Stimulated activated CD8-positive, alpha-beta memory T cell treated with anti-CD3 and anti-CD28 coated beads, Interleukin-4, amount 100 ng/mL, for 1 hour (primary cell): ENCODE measurements around the gene ZC3H12C.

Source experiments
- DNase-seq, 2 donors: peaks; one replicate each; pipeline ENCODE4 v3.0.0-alpha.2; 2020; ENCODE audit warnings: low read depth in 2 of 2, low spot score in 1 of 2

The ZC3H12C gene

GRCh38 chr11:110076371-110076965 is 16.7 kb upstream of the ZC3H12C start:
- DNase-seq = no peak

GRCh38 chr11:110077346-110077745 is 15.8 kb upstream of the ZC3H12C start:
- DNase-seq = no peak

GRCh38 chr11:110077831-110078325 is 15.3 kb upstream of the ZC3H12C start:
- no peak for DNase-seq

- DNase-seq = no peak
Observed at GRCh38 chr11:110078923-110079544, 14.2 kb upstream of the ZC3H12C start.

- no peak for DNase-seq
Observed at GRCh38 chr11:110079726-110080125, 13.5 kb upstream of the ZC3H12C start.

- no peak for DNase-seq
Observed at GRCh38 chr11:110081462-110082376, 11.5 kb upstream of the ZC3H12C start.

GRCh38 chr11:110082899-110083298 is 10.3 kb upstream of the ZC3H12C start:
- DNase-seq = no peak

GRCh38 chr11:110085255-110085838 is 7.8 kb upstream of the ZC3H12C start:
- DNase-seq = no peak

GRCh38 chr11:110086892-110087309 is 6.3 kb upstream of the ZC3H12C start:
- no peak for DNase-seq

- DNase-seq = no peak
Observed at GRCh38 chr11:110087812-110088534, 5.2 kb upstream of the ZC3H12C start.

- DNase-seq = no peak
Observed at GRCh38 chr11:110088535-110089344, 4.5 kb upstream of the ZC3H12C start.

- no peak for DNase-seq
Observed at GRCh38 chr11:110089617-110090282, 3.4 kb upstream of the ZC3H12C start.

GRCh38 chr11:110090466-110091026 is 2.6 kb upstream of the ZC3H12C start:
- no peak for DNase-seq

GRCh38 chr11:110092111-110092514 is 1.1 kb upstream of the ZC3H12C start:
- no peak for DNase-seq

GRCh38 chr11:110093407-110094297 is 460 bp downstream of the ZC3H12C start:
- no peak for DNase-seq

GRCh38 chr11:110094298-110095285 is 1.4 kb downstream of the ZC3H12C start:
- DNase-seq = no peak

- DNase-seq = no peak
Observed at GRCh38 chr11:110095554-110095953, 2.4 kb downstream of the ZC3H12C start.
